ENCODE measurements around the gene C19orf47. TPM values are rescaled to one million over a fixed set of nuclear protein-coding genes. Genes with fewer than 3 reads are reported as not detected.

The C19orf47 gene
- total and polyA plus RNA-seq, 2 donors (not counting 3 experiments of a cell fraction or from before 2014, with no cell fraction given) = 16.4 to 27.0 TPM

DNA sequence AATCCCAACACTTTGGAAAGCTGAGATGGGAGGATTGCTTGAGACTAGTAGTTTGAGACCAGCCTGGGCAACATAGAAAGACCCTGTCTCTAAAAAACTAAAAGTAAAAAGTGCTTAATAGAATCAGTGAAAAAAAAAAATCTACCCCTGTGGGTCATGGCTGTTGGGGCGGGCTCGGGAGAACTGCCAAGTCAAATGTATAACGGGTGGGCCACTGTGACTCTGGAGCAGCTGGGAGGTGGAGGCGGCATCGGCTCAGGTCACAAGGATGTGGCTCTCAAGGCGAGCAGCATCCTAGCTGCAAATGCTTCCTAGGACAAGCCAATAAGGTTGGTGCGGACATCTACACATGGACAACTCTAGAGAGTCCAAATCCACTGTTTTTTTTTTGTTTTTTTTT, 30.9 kb downstream of the C19orf47 start:
- FAIRE-seq = no peak
- CTCF ChIA-PET = no interaction called here

DNA sequence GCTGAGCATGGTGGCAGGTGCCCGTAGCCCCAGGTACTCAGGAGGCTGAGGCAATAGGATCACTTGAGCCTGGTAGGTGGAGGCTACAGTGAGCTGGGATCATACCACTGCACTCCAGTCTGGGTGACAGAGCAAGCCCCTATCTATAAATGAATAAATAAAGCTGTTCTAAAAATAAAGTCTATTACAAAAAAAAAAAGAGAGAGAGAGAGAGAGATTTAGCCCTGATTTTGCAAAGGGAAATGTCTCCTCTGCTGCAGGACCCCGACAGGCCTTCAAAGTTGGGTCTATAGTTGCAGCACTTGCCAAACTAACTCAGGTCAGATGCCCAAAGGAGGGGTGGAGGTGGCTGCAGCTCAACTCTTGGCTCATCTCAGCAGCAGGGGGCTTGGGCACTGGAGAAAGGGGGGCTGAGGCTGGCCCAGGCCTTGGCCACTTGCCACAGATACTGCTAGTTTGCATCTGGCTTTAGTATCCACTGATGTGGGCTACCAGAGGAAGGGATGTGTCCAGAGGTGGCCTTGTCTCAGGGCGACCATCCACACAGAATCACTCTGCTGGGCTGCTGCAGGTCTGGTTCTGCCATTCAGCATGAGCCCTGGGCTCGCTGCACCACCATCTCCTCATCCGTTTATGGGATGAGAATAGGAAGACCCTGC, 32.3 kb downstream of the C19orf47 start:
- peak; percentile 14 for TF ChIP-seq POLR2AphosphoS5 (IDR thresholded peaks at IDR 0.05; ENCODE audit: insufficient read depth, low read depth, low read length)
- TF ChIP-seq, protein P1, sequence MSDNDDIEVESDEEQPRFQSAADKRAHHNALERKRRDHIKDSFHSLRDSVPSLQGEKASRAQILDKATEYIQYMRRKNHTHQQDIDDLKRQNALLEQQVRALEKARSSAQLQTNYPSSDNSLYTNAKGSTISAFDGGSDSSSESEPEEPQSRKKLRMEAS (IDR thresholded peaks at IDR 0.05; ENCODE audit: insufficient read depth, insufficient read length) = no peak
- Histone ChIP-seq H3K27ac (ENCODE audit: insufficient read depth, low read depth, low read length) (no peak overlapping the region), H3K79me2 (ENCODE audit: control insufficient read depth, insufficient read depth, low read length) (no peaks in the 10 kb centered on the region), H3K4me1 (ENCODE audit: control insufficient read depth, extremely low read depth, insufficient read depth, low read length) (no peaks in the 10 kb centered on the region), H3K27me3 (ENCODE audit: control insufficient read depth in 2 of 2, insufficient read depth in 2 of 2, low read length in 2 of 2) (no peaks in the 10 kb centered on the region), H3K9me1 (replicated peaks; ENCODE audit: control insufficient read depth, extremely low read depth, insufficient read depth, low read length) (no peaks in the 10 kb centered on the region), H4K20me1 (replicated peaks; ENCODE audit: control insufficient read depth, extremely low read depth, insufficient read depth, low read length) (no peaks in the 10 kb centered on the region), H3K4me3 (replicated peaks in 1 of 3; ENCODE audit: insufficient read depth in 1 of 3, low read depth in 1 of 3, low read length in 3 of 3) (no peak overlapping the region), H2AFZ (ENCODE audit: low read depth, low read length) (no peak overlapping the region), H3K9me3 (replicated peaks; ENCODE audit: control insufficient read depth, insufficient read depth, low read length) (no peaks in the 10 kb centered on the region), H3K9ac (replicated peaks; ENCODE audit: extremely low read depth, insufficient read depth, low read length) (no peak overlapping the region), H3K36me3 (ENCODE audit: control insufficient read depth in 2 of 2, extremely low read depth in 1 of 2, insufficient read depth in 2 of 2, low read length in 2 of 2) (peaks cover 2 to 3% of the 10 kb centered on the region in 2 experiments), H3K4me2 (ENCODE audit: insufficient read depth, low read length) (no peak overlapping the region)
- intact Hi-C loops (cut with micrococcal nuclease) (no loop called here), dilution Hi-C loops (cut with MboI; ENCODE audit: extremely low pct_ligation_motif_present, low sequenced_read_pairs) (no loop called here)
- POLR2A ChIA-PET = no interaction called here
- TSS peak; percentile 10 for BruUV-seq (replicated peaks)
- no peak for DNase-seq (ENCODE audit: low read depth, low spot score)
- no peak for FAIRE-seq
- CTCF ChIA-PET = interaction anchor here (1.2 kb wide), 1 partner anchor 11 kb away, joined by 4 read pairs; no protein-coding TSS in a partner anchor

More for the DNA sequence above, 30.9 kb downstream of the C19orf47 start:
- no peak overlapping the region for H2AFZ ChIP-seq (ENCODE audit: low read depth, low read length)
- H3K9me3 ChIP-seq (replicated peaks; ENCODE audit: control insufficient read depth, insufficient read depth, low read length) = no peaks in the 10 kb centered on the region
- H3K36me3 ChIP-seq (ENCODE audit: control insufficient read depth in 2 of 2, extremely low read depth in 1 of 2, insufficient read depth in 2 of 2, low read length in 2 of 2) = peaks cover 6 to 14% of the 10 kb centered on the region in 2 experiments
- POLR2A ChIA-PET = no interaction called here
- H3K27me3 ChIP-seq (ENCODE audit: control insufficient read depth in 2 of 2, insufficient read depth in 2 of 2, low read length in 2 of 2) = no peaks in the 10 kb centered on the region
- TF ChIP-seq POLR2A (IDR thresholded peaks at IDR 0.05; ENCODE audit: low read depth, low read length) = no peak
- no peaks in the 10 kb centered on the region for H4K20me1 ChIP-seq (replicated peaks; ENCODE audit: control insufficient read depth, extremely low read depth, insufficient read depth, low read length)
- BruUV-seq (replicated peaks) = no TSS peak
- dilution Hi-C loops (cut with MboI; ENCODE audit: extremely low pct_ligation_motif_present, low sequenced_read_pairs) = no loop called here
- peaks cover 3% of the 10 kb centered on the region for H3K4me1 ChIP-seq (ENCODE audit: control insufficient read depth, extremely low read depth, insufficient read depth, low read length)
- H3K4me3 ChIP-seq (replicated peaks in 1 of 3; ENCODE audit: insufficient read depth in 1 of 3, low read depth in 1 of 3, low read length in 3 of 3) = no peak overlapping the region
- H3K9ac ChIP-seq (replicated peaks; ENCODE audit: extremely low read depth, insufficient read depth, low read length) = no peak overlapping the region
- H3K79me2 ChIP-seq (ENCODE audit: control insufficient read depth, insufficient read depth, low read length) = no peaks in the 10 kb centered on the region
- no peak overlapping the region for H3K27ac ChIP-seq (ENCODE audit: insufficient read depth, low read depth, low read length)
- intact Hi-C loops (cut with micrococcal nuclease) = no loop called here
- no peak for DNase-seq (ENCODE audit: low read depth, low spot score)
- no peak overlapping the region for H3K4me2 ChIP-seq (ENCODE audit: insufficient read depth, low read length)
- no peaks in the 10 kb centered on the region for H3K9me1 ChIP-seq (replicated peaks; ENCODE audit: control insufficient read depth, extremely low read depth, insufficient read depth, low read length)

Measured in endothelial cell of umbilical vein (primary cell).